Suprapubic skin (tissue), 3 donors: ENCODE data around the gene BCL11B.

Experiments used
- POLR2A ChIP-seq, 2 donors: fragments of 450-650 bp; IDR thresholded peaks; one replicate each; pipeline ENCODE4 v1.6.1; 2017; ENCODE audit warnings: antibody characterized with exemption in 2 of 2, mild to moderate bottlenecking in 2 of 2, moderate library complexity in 2 of 2
- TF ChIP-seq, protein P1 (sequence below), 2 donors: fragments of 200-600 bp in 1 of 2; fragments of 450-650 bp in 1 of 2; sonication (generic) in 1 of 2; IDR thresholded peaks; one replicate each; pipeline ENCODE4 v1.5.1; 2016 to 2019; ENCODE audit warnings: antibody characterized with exemption in 2 of 2, mild to moderate bottlenecking in 1 of 2, moderate library complexity in 1 of 2

DNA sequence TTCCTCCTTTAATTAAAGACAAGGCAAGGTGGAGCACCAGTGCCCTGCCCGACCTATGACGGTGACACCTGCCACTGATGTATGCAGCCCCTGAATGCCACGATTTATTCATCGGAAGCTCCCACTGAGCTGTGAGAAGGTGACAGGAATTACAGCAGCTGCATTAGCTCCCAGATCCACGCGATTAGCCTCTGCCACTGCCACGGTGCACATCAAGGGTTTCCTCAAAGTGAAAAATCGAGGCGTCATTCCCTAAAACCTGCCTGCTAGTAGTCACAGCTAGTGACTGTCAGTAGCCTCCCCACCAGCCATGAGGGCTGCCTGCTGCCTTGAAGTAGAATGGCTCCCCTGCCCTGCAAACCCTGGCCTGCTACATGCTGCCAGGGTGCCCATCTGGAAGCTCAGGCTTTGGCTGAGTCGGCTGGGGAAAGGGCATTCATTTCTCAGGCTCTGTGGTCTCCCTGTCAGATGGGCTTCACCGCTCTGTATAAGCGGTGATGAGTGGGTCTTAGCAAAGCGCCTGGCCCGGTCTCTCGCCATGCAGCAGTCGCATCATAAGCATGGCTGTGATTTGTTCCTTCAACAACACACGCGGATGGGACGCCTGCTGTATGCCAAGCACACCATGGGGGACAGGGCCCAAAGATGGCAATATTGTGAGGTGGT, 8.2 kb upstream of the BCL11B start:
- TF ChIP-seq, protein P1, sequence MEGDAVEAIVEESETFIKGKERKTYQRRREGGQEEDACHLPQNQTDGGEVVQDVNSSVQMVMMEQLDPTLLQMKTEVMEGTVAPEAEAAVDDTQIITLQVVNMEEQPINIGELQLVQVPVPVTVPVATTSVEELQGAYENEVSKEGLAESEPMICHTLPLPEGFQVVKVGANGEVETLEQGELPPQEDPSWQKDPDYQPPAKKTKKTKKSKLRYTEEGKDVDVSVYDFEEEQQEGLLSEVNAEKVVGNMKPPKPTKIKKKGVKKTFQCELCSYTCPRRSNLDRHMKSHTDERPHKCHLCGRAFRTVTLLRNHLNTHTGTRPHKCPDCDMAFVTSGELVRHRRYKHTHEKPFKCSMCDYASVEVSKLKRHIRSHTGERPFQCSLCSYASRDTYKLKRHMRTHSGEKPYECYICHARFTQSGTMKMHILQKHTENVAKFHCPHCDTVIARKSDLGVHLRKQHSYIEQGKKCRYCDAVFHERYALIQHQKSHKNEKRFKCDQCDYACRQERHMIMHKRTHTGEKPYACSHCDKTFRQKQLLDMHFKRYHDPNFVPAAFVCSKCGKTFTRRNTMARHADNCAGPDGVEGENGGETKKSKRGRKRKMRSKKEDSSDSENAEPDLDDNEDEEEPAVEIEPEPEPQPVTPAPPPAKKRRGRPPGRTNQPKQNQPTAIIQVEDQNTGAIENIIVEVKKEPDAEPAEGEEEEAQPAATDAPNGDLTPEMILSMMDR (IDR thresholded peaks at IDR 0.05): no peak
- no peak for TF ChIP-seq POLR2A (IDR thresholded peaks at IDR 0.05)
